Measurements from ENCODE around the gene B3GNT4.
"Not testable (repeated sequence)": the region's sequence is repeated elsewhere in the genome, so short reads cannot be mapped to it uniquely, and the experiment has no call there.

B3GNT4 gene

GRCh38 chr12:122244565-122245371 is 41.3 kb downstream of the B3GNT4 start:
- no peak overlapping the region for H3K4me3 ChIP-seq (ENCODE audit: low read depth, low read length)
- DNase-seq (ENCODE audit: low read depth, low spot score): no peak
- in situ Hi-C loops (cut with HindIII; ENCODE audit: low sequenced_read_pairs): no loop called here
- no peak for TF ChIP-seq CTCF (IDR thresholded peaks at IDR 0.05; ENCODE audit: low read depth, low read length)

GRCh38 chr12:122245553-122245952 is 42.0 kb downstream of the B3GNT4 start:
- no peak for DNase-seq (ENCODE audit: low read depth, low spot score)
- in situ Hi-C loops (cut with HindIII; ENCODE audit: low sequenced_read_pairs): no loop called here
- H3K4me3 ChIP-seq (ENCODE audit: low read depth, low read length): no peak overlapping the region
- no peak for TF ChIP-seq CTCF (IDR thresholded peaks at IDR 0.05; ENCODE audit: low read depth, low read length)

DNA sequence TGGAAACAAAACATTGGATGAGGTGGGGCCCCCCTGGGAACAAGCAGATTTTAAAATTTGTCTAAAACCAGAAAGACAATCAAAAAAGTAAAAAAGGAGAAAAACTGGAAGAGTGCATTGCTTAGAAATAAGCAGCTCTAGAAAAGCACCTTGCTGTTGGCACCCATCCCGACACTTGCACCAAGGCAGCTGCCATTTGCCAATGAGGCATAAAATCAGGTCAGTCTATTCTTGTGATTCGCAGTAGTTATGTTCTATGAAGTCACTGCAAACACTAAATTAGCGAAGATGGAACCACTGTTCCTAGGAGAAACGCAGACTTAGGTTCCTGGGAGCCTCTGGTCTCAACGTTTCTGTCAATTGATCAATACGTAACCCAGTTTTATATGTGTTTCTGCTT is 46.5 kb downstream of the B3GNT4 start:
- in situ Hi-C loops (cut with HindIII; ENCODE audit: low sequenced_read_pairs): no loop called here
- TF ChIP-seq CTCF (IDR thresholded peaks at IDR 0.05; ENCODE audit: low read depth, low read length): no peak
- no peak overlapping the region for H3K4me3 ChIP-seq (ENCODE audit: low read depth, low read length)
- no peak for DNase-seq (ENCODE audit: low read depth, low spot score)

DNA sequence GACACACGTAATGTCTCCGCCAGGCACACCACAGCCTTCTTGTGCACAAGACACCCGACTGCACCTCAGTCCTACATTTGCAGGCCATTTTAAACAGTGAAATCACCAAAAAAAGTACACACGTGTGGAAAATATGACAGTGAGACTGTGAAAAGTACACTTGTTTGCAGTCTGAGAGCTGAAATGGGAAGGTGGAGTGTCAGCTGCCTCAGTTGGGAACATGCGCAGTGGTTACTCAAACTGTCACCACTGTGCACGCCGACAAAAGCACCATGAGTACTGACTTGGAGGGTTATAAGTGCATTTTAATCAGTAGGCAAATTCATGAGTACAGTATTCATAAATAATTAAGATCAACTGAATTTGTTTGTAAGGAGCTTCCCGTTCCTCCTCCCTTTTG is 47.0 kb downstream of the B3GNT4 start:
- TF ChIP-seq CTCF (IDR thresholded peaks at IDR 0.05; ENCODE audit: low read depth, low read length): no peak
- no peak for DNase-seq (ENCODE audit: low read depth, low spot score)
- in situ Hi-C loops (cut with HindIII; ENCODE audit: low sequenced_read_pairs): no loop called here
- no peak overlapping the region for H3K4me3 ChIP-seq (ENCODE audit: low read depth, low read length)

GRCh38 chr12:122258462-122258861 is 55.0 kb downstream of the B3GNT4 start:
- DNase-seq (ENCODE audit: low read depth, low spot score); in situ Hi-C loops (cut with HindIII; ENCODE audit: low sequenced_read_pairs); H3K4me3 ChIP-seq (ENCODE audit: low read depth, low read length): not testable (repeated sequence)

Data from astrocyte of the spinal cord (primary cell).